ENCODE data around the gene NPIPB6.

DNA sequence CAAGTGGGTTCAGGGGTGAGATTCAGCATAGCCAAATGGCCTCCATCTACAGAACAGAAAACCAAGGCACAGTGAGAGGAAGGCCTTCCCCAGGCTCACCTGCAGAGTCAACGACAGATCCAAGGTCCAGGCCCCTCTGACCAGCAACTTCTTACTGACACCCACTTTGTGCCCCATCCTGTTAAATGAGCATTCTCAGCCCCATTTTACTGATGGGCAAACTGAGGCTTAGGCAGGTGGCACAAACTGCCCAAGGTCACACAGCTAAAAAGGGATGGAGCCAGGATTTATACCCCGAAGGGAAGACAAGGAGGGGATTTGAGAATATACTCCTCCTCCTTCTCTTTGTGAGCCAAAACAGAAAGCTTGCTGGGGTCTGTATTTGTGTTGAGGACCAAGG is 61.7 kb downstream of the NPIPB6 start:
- TF ChIP-seq, protein P1, sequence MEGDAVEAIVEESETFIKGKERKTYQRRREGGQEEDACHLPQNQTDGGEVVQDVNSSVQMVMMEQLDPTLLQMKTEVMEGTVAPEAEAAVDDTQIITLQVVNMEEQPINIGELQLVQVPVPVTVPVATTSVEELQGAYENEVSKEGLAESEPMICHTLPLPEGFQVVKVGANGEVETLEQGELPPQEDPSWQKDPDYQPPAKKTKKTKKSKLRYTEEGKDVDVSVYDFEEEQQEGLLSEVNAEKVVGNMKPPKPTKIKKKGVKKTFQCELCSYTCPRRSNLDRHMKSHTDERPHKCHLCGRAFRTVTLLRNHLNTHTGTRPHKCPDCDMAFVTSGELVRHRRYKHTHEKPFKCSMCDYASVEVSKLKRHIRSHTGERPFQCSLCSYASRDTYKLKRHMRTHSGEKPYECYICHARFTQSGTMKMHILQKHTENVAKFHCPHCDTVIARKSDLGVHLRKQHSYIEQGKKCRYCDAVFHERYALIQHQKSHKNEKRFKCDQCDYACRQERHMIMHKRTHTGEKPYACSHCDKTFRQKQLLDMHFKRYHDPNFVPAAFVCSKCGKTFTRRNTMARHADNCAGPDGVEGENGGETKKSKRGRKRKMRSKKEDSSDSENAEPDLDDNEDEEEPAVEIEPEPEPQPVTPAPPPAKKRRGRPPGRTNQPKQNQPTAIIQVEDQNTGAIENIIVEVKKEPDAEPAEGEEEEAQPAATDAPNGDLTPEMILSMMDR (tag by site-specific recombination; IDR thresholded peaks at IDR 0.05), result no peak
- TF ChIP-seq, protein P2, sequence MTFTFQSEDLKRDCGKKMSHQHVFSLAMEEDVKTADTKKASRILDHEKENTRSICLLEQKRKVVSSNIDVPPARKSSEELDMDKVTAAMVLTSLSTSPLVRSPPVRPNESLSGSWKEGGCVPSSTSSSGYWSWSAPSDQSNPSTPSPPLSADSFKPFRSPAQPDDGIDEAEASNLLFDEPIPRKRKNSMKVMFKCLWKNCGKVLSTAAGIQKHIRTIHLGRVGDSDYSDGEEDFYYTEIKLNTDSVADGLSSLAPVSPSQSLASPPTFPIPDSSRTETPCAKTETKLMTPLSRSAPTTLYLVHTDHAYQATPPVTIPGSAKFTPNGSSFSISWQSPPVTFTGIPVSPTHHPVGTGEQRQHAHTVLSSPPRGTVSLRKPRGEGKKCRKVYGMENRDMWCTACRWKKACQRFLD (tag by site-specific recombination; IDR thresholded peaks at IDR 0.05), result no peak
- TF ChIP-seq ZBTB20 (tag by site-specific recombination; IDR thresholded peaks at IDR 0.05) (no peak), ZNF10 (tag by site-specific recombination; IDR thresholded peaks at IDR 0.05) (no peak), ZFP3 (tag by site-specific recombination; IDR thresholded peaks at IDR 0.05; ENCODE audit: low read depth) (no peak), ZNF239 (tag by site-specific recombination; IDR thresholded peaks at IDR 0.05) (no peak)
- TF ChIP-seq, protein P3, sequence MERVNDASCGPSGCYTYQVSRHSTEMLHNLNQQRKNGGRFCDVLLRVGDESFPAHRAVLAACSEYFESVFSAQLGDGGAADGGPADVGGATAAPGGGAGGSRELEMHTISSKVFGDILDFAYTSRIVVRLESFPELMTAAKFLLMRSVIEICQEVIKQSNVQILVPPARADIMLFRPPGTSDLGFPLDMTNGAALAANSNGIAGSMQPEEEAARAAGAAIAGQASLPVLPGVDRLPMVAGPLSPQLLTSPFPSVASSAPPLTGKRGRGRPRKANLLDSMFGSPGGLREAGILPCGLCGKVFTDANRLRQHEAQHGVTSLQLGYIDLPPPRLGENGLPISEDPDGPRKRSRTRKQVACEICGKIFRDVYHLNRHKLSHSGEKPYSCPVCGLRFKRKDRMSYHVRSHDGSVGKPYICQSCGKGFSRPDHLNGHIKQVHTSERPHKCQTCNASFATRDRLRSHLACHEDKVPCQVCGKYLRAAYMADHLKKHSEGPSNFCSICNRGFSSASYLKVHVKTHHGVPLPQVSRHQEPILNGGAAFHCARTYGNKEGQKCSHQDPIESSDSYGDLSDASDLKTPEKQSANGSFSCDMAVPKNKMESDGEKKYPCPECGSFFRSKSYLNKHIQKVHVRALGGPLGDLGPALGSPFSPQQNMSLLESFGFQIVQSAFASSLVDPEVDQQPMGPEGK (tag by site-specific recombination; IDR thresholded peaks at IDR 0.05), result no peak
- TF ChIP-seq, protein P4, sequence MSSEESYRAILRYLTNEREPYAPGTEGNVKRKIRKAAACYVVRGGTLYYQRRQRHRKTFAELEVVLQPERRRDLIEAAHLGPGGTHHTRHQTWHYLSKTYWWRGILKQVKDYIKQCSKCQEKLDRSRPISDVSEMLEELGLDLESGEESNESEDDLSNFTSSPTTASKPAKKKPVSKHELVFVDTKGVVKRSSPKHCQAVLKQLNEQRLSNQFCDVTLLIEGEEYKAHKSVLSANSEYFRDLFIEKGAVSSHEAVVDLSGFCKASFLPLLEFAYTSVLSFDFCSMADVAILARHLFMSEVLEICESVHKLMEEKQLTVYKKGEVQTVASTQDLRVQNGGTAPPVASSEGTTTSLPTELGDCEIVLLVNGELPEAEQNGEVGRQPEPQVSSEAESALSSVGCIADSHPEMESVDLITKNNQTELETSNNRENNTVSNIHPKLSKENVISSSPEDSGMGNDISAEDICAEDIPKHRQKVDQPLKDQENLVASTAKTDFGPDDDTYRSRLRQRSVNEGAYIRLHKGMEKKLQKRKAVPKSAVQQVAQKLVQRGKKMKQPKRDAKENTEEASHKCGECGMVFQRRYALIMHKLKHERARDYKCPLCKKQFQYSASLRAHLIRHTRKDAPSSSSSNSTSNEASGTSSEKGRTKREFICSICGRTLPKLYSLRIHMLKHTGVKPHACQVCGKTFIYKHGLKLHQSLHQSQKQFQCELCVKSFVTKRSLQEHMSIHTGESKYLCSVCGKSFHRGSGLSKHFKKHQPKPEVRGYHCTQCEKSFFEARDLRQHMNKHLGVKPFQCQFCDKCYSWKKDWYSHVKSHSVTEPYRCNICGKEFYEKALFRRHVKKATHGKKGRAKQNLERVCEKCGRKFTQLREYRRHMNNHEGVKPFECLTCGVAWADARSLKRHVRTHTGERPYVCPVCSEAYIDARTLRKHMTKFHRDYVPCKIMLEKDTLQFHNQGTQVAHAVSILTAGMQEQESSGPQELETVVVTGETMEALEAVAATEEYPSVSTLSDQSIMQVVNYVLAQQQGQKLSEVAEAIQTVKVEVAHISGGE (tag by site-specific recombination; conservative IDR thresholded peaks at IDR 0.05; ENCODE audit: low read depth), result no peak
- TF ChIP-seq, protein P5, sequence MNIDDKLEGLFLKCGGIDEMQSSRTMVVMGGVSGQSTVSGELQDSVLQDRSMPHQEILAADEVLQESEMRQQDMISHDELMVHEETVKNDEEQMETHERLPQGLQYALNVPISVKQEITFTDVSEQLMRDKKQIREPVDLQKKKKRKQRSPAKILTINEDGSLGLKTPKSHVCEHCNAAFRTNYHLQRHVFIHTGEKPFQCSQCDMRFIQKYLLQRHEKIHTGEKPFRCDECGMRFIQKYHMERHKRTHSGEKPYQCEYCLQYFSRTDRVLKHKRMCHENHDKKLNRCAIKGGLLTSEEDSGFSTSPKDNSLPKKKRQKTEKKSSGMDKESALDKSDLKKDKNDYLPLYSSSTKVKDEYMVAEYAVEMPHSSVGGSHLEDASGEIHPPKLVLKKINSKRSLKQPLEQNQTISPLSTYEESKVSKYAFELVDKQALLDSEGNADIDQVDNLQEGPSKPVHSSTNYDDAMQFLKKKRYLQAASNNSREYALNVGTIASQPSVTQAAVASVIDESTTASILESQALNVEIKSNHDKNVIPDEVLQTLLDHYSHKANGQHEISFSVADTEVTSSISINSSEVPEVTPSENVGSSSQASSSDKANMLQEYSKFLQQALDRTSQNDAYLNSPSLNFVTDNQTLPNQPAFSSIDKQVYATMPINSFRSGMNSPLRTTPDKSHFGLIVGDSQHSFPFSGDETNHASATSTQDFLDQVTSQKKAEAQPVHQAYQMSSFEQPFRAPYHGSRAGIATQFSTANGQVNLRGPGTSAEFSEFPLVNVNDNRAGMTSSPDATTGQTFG (tag by site-specific recombination; IDR thresholded peaks at IDR 0.05; ENCODE audit: borderline replicate concordance), result no peak
- TF ChIP-seq, protein P6, sequence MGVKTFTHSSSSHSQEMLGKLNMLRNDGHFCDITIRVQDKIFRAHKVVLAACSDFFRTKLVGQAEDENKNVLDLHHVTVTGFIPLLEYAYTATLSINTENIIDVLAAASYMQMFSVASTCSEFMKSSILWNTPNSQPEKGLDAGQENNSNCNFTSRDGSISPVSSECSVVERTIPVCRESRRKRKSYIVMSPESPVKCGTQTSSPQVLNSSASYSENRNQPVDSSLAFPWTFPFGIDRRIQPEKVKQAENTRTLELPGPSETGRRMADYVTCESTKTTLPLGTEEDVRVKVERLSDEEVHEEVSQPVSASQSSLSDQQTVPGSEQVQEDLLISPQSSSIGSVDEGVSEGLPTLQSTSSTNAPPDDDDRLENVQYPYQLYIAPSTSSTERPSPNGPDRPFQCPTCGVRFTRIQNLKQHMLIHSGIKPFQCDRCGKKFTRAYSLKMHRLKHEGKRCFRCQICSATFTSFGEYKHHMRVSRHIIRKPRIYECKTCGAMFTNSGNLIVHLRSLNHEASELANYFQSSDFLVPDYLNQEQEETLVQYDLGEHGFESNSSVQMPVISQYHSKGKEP (tag by site-specific recombination; IDR thresholded peaks at IDR 0.05), result no peak
- TF ChIP-seq, protein P7, sequence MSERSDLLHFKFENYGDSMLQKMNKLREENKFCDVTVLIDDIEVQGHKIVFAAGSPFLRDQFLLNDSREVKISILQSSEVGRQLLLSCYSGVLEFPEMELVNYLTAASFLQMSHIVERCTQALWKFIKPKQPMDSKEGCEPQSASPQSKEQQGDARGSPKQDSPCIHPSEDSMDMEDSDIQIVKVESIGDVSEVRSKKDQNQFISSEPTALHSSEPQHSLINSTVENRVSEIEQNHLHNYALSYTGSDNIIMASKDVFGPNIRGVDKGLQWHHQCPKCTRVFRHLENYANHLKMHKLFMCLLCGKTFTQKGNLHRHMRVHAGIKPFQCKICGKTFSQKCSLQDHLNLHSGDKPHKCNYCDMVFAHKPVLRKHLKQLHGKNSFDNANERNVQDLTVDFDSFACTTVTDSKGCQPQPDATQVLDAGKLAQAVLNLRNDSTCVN (tag by site-specific recombination; optimal IDR thresholded peaks at IDR 0.05), result no peak
- TF ChIP-seq, protein P8, sequence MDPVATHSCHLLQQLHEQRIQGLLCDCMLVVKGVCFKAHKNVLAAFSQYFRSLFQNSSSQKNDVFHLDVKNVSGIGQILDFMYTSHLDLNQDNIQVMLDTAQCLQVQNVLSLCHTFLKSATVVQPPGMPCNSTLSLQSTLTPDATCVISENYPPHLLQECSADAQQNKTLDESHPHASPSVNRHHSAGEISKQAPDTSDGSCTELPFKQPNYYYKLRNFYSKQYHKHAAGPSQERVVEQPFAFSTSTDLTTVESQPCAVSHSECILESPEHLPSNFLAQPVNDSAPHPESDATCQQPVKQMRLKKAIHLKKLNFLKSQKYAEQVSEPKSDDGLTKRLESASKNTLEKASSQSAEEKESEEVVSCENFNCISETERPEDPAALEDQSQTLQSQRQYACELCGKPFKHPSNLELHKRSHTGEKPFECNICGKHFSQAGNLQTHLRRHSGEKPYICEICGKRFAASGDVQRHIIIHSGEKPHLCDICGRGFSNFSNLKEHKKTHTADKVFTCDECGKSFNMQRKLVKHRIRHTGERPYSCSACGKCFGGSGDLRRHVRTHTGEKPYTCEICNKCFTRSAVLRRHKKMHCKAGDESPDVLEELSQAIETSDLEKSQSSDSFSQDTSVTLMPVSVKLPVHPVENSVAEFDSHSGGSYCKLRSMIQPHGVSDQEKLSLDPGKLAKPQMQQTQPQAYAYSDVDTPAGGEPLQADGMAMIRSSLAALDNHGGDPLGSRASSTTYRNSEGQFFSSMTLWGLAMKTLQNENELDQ (tag by site-specific recombination; IDR thresholded peaks at IDR 0.05; ENCODE audit: low read depth), result no peak
- TF ChIP-seq, protein P9, sequence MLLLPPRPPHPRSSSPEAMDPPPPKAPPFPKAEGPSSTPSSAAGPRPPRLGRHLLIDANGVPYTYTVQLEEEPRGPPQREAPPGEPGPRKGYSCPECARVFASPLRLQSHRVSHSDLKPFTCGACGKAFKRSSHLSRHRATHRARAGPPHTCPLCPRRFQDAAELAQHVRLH (tag by site-specific recombination; IDR thresholded peaks at IDR 0.05), result no peak
- TF ChIP-seq, protein P10, sequence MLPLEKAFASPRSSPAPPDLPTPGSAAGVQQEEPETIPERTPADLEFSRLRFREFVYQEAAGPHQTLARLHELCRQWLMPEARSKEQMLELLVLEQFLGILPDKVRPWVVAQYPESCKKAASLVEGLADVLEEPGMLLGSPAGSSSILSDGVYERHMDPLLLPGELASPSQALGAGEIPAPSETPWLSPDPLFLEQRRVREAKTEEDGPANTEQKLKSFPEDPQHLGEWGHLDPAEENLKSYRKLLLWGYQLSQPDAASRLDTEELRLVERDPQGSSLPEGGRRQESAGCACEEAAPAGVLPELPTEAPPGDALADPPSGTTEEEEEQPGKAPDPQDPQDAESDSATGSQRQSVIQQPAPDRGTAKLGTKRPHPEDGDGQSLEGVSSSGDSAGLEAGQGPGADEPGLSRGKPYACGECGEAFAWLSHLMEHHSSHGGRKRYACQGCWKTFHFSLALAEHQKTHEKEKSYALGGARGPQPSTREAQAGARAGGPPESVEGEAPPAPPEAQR (tag by site-specific recombination; IDR thresholded peaks at IDR 0.05), result no peak

All from HEK293 (cell line).